GM23338 (cell line): ENCODE results near the gene LAMA1. TPM values are rescaled to one million over a fixed set of nuclear protein-coding genes. Genes with fewer than 3 reads are reported as not detected.
A peak's percentile ranks its signal among the peaks of the same experiment; 100 is the strongest.

Experiments
- ATAC-seq: fragments of 200-7000 bp; cut with Tn5 transposase; 3 replicates; pipeline ENCODE4 v1.9.1; 2020
- DNase-seq: peaks from one replicate; pipeline ENCODE4 v3.0.0-alpha.2; 2015; ENCODE audit warnings: low spot score
- H2AFZ ChIP-seq: fragments of 200-600 bp; sonication (generic); 2 replicates; pipeline ENCODE4 v1.8.0; 2016; ENCODE audit warnings: antibody characterized with exemption, mild to moderate bottlenecking, moderate library complexity
- H3F3A ChIP-seq: fragments of 200-600 bp; sonication (generic); replicated peaks from 2 replicates; pipeline ENCODE4 v1.8.0; 2017; ENCODE audit warnings: antibody characterized with exemption, mixed run types, low read depth
- H3K27ac ChIP-seq: fragments of 200-600 bp; sonication (generic); 2 replicates; pipeline ENCODE4 v1.6.1; 2016; ENCODE audit warnings: low read depth
- H3K27me3 ChIP-seq: fragments of 200-600 bp; sonication (generic); 2 replicates; pipeline ENCODE4 v1.8.0; 2016; ENCODE audit warnings: mild to moderate bottlenecking, mixed run types, moderate library complexity; ENCODE audit not compliant: insufficient read depth
- H3K36me3 ChIP-seq: fragments of 200-600 bp; sonication (generic); 2 replicates; pipeline ENCODE4 v1.8.0; 2016; ENCODE audit warnings: mild to moderate bottlenecking; ENCODE audit not compliant: insufficient read depth
- H3K4me1 ChIP-seq: fragments of 200-600 bp; sonication (generic); 2 replicates; pipeline ENCODE4 v1.8.0; 2016; ENCODE audit warnings: mild to moderate bottlenecking, moderate library complexity; ENCODE audit not compliant: insufficient read depth
- H3K4me2 ChIP-seq: fragments of 200-600 bp; sonication (generic); 2 replicates; pipeline ENCODE4 v1.7.1; 2017; ENCODE audit warnings: mixed run types
- H3K4me3 ChIP-seq: fragments of 200-600 bp; sonication (generic); 2 replicates; pipeline ENCODE4 v1.6.1; 2016; ENCODE audit warnings: mixed run types
- H3K79me2 ChIP-seq: fragments of 200-600 bp; sonication (generic); replicated peaks from 2 replicates; pipeline ENCODE4 v1.8.0; 2017; ENCODE audit warnings: mild to moderate bottlenecking; ENCODE audit not compliant: insufficient read depth
- H3K9me2 ChIP-seq: fragments of 200-600 bp; sonication (generic); 2 replicates; pipeline ENCODE4 v1.8.0; 2017; ENCODE audit not compliant: insufficient read depth
- H4K20me1 ChIP-seq: fragments of 200-600 bp; sonication (generic); replicated peaks from 2 replicates; pipeline ENCODE4 v1.8.0; 2017; ENCODE audit warnings: mild to moderate bottlenecking; ENCODE audit not compliant: insufficient read depth
- H3K27ac Mint-ChIP-seq: 2 replicates; pipeline ENCODE4 v1.8.0; 2020; ENCODE audit warnings: inconsistent platforms, mild to moderate bottlenecking, moderate library complexity, mixed read lengths
- H3K27me3 Mint-ChIP-seq: 3 replicates; pipeline ENCODE4 v1.8.0; 2022; ENCODE audit warnings: low read depth, mild to moderate bottlenecking, moderate library complexity, mixed read lengths, inconsistent platforms; ENCODE audit not compliant: insufficient read depth, poor library complexity
- H3K36me3 Mint-ChIP-seq: 3 replicates; pipeline ENCODE4 v1.8.0; 2021; ENCODE audit warnings: low read depth, mild to moderate bottlenecking, inconsistent platforms, moderate library complexity, mixed read lengths
- H3K4me1 Mint-ChIP-seq: 3 replicates; pipeline ENCODE4 v1.8.0; 2020; ENCODE audit warnings: mild to moderate bottlenecking, inconsistent platforms, mixed read lengths
- H3K4me3 Mint-ChIP-seq: 3 replicates; pipeline ENCODE4 v1.8.0; 2021; ENCODE audit warnings: moderate library complexity, mild to moderate bottlenecking, inconsistent platforms, mixed read lengths
- H3K9me3 Mint-ChIP-seq: 3 replicates; pipeline ENCODE4 v1.8.0; 2020; ENCODE audit warnings: moderate library complexity, mild to moderate bottlenecking, inconsistent platforms, mixed read lengths
- CREB1 ChIP-seq: fragments of 250-450 bp; sonication (Bioruptor Pico); IDR thresholded peaks from 2 replicates; pipeline ENCODE4 v1.5.0; 2020; ENCODE audit warnings: low read depth, mild to moderate bottlenecking, moderate library complexity
- EZH2 ChIP-seq: fragments of 200-600 bp; sonication (generic); IDR thresholded peaks from one replicate; pipeline ENCODE4 v1.8.0; 2017; ENCODE audit warnings: antibody characterized with exemption, mild to moderate bottlenecking, low read depth; ENCODE audit not compliant: unreplicated experiment
- EZH2phosphoT487 ChIP-seq: fragments of 200-600 bp; sonication (generic); IDR thresholded peaks from one replicate; pipeline ENCODE4 v1.8.1; 2018; ENCODE audit warnings: antibody characterized with exemption; ENCODE audit not compliant: unreplicated experiment
- JUNB ChIP-seq: IDR thresholded peaks from one replicate; pipeline ENCODE4 v1.6.1; 2016; ENCODE audit warnings: antibody characterized with exemption; ENCODE audit not compliant: unreplicated experiment
- NANOG ChIP-seq: IDR thresholded peaks from 2 replicates; pipeline ENCODE4 v1.6.1; 2016; ENCODE audit warnings: antibody characterized with exemption, borderline replicate concordance
- POLR2AphosphoS5 ChIP-seq: IDR thresholded peaks from 2 replicates; pipeline ENCODE4 v1.6.1; 2016; ENCODE audit warnings: antibody characterized with exemption, low read depth
- STAT1 ChIP-seq: IDR thresholded peaks from one replicate; pipeline ENCODE4 v1.6.1; 2016; ENCODE audit warnings: antibody characterized with exemption; ENCODE audit not compliant: unreplicated experiment
- ZNF114 ChIP-seq: fragments of 250-450 bp; sonication (Bioruptor Pico); IDR thresholded peaks from 2 replicates; pipeline ENCODE4 v1.5.0; 2020; ENCODE audit warnings: mild to moderate bottlenecking, moderate library complexity
- ZNF331 ChIP-seq: fragments of 250-450 bp; sonication (Bioruptor Pico); IDR thresholded peaks from 2 replicates; pipeline ENCODE4 v1.5.0; 2020; ENCODE audit warnings: low read depth, mild to moderate bottlenecking, moderate library complexity
- polyA plus RNA-seq: library from polyadenylated mRNA; unstranded; fragments of >200 nt; fragmentation: Nextera tagmentation; extraction: Ambion mirVana; gene quantifications from 2 replicates; pipeline ENCODE4 v1.2.1, GENCODE V29; 2016
- total RNA-seq: library from RNA; depleted of rRNA; stranded (reverse); fragments of >200 nt; shearing (Covaris generic); gene quantifications from 2 replicates; pipeline ENCODE4 v1.2.3, GENCODE V29; 2014
- TF ChIP-seq, protein P1 (sequence below): IDR thresholded peaks from 2 replicates; pipeline ENCODE4 v1.6.1; 2016; ENCODE audit warnings: antibody characterized with exemption
- TF ChIP-seq, protein P2 (sequence below): fragments of 250-450 bp; sonication (Bioruptor Pico); IDR thresholded peaks from 2 replicates; pipeline ENCODE4 v1.5.0; 2020; ENCODE audit warnings: mild to moderate bottlenecking, moderate library complexity
- TF ChIP-seq, protein P3 (sequence below): IDR thresholded peaks from one replicate; pipeline ENCODE4 v1.6.1; 2018; ENCODE audit warnings: antibody characterized with exemption; ENCODE audit not compliant: unreplicated experiment
- TF ChIP-seq, protein P4 (sequence below), 2 experiments: fragments of 200-600 bp in 1 of 2; sonication (generic) in 1 of 2; conservative IDR thresholded peaks; 2 replicates each; pipeline versions ENCODE4 v1.5.1 to v1.6.1; 2016 to 2017; ENCODE audit warnings: antibody characterized with exemption in 2 of 2, low read depth in 2 of 2, mild to moderate bottlenecking in 2 of 2, moderate library complexity in 1 of 2

Gene LAMA1
- total and polyA plus RNA-seq, 2 experiments from 2014 or later, result 14.8 to 52.3 TPM

DNA sequence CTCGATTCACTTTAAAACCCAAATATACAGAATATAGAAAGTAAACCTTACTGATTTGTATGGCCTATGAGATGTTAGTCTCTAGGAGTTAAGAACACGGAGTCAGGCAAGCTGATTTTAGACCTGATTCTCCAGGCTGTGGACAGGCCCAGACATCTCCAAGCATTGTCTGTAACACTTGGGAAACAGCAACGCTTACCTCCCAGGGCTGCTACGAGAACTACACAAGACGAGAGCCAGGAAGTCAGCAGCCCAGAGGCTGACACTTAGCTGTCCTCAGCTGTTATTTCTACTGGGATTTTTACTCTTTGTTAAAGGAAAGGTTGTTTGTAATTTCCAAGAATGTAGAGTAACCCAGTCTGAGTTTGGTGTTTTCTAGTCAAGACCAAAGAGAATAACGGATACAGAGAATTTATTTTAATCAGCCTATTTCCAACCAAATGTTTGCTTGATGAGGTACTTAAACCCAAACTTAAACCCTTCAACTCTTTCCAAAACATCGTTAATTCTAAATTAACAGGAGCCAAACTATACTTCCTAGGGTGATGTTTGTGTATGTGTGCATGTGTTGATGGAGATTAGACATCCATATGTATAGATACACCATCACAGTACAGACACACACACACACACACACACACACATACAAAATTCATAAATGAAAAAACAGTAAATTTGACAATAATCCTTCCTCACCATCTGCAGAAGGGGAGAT, 123.4 kb downstream of the LAMA1 start:
- Mint-ChIP-seq H3K27me3 (no peaks in the 10 kb centered on the region), H3K27ac (peak overlapping the region; percentile 87), H3K4me3 (no peak overlapping the region), H3K9me3 (no peaks in the 10 kb centered on the region), H3K36me3 (peaks cover 27% of the 10 kb centered on the region), H3K4me1 (peaks cover 3% of the 10 kb centered on the region; the same call in 1 of the 3 replicates)
- Histone ChIP-seq H3K4me2 (no peak overlapping the region), H3K9me2 (no peaks in the 10 kb centered on the region), H2AFZ (no peak overlapping the region), H3K4me3 (no peak overlapping the region), H3K27me3 (no peaks in the 10 kb centered on the region), H3K27ac (no peak overlapping the region), H3K79me2 (no peaks in the 10 kb centered on the region), H3K36me3 (peaks cover 13% of the 10 kb centered on the region; the same call in 1 of the 2 replicates), H4K20me1 (no peaks in the 10 kb centered on the region), H3K4me1 (no peaks in the 10 kb centered on the region), H3F3A (no peaks in the 10 kb centered on the region)
- TF ChIP-seq ZNF331 (CRISPR knock-in tag) (no peak), CREB1 (CRISPR knock-in tag) (no peak), POLR2AphosphoS5 (no peak), EZH2 (no peak), NANOG (no peak), EZH2phosphoT487 (no peak), JUNB (no peak), ZNF114 (CRISPR knock-in tag) (no peak), STAT1 (no peak)
- TF ChIP-seq, protein P1, sequence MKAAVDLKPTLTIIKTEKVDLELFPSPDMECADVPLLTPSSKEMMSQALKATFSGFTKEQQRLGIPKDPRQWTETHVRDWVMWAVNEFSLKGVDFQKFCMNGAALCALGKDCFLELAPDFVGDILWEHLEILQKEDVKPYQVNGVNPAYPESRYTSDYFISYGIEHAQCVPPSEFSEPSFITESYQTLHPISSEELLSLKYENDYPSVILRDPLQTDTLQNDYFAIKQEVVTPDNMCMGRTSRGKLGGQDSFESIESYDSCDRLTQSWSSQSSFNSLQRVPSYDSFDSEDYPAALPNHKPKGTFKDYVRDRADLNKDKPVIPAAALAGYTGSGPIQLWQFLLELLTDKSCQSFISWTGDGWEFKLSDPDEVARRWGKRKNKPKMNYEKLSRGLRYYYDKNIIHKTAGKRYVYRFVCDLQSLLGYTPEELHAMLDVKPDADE, result no peak
- TF ChIP-seq, protein P2, sequence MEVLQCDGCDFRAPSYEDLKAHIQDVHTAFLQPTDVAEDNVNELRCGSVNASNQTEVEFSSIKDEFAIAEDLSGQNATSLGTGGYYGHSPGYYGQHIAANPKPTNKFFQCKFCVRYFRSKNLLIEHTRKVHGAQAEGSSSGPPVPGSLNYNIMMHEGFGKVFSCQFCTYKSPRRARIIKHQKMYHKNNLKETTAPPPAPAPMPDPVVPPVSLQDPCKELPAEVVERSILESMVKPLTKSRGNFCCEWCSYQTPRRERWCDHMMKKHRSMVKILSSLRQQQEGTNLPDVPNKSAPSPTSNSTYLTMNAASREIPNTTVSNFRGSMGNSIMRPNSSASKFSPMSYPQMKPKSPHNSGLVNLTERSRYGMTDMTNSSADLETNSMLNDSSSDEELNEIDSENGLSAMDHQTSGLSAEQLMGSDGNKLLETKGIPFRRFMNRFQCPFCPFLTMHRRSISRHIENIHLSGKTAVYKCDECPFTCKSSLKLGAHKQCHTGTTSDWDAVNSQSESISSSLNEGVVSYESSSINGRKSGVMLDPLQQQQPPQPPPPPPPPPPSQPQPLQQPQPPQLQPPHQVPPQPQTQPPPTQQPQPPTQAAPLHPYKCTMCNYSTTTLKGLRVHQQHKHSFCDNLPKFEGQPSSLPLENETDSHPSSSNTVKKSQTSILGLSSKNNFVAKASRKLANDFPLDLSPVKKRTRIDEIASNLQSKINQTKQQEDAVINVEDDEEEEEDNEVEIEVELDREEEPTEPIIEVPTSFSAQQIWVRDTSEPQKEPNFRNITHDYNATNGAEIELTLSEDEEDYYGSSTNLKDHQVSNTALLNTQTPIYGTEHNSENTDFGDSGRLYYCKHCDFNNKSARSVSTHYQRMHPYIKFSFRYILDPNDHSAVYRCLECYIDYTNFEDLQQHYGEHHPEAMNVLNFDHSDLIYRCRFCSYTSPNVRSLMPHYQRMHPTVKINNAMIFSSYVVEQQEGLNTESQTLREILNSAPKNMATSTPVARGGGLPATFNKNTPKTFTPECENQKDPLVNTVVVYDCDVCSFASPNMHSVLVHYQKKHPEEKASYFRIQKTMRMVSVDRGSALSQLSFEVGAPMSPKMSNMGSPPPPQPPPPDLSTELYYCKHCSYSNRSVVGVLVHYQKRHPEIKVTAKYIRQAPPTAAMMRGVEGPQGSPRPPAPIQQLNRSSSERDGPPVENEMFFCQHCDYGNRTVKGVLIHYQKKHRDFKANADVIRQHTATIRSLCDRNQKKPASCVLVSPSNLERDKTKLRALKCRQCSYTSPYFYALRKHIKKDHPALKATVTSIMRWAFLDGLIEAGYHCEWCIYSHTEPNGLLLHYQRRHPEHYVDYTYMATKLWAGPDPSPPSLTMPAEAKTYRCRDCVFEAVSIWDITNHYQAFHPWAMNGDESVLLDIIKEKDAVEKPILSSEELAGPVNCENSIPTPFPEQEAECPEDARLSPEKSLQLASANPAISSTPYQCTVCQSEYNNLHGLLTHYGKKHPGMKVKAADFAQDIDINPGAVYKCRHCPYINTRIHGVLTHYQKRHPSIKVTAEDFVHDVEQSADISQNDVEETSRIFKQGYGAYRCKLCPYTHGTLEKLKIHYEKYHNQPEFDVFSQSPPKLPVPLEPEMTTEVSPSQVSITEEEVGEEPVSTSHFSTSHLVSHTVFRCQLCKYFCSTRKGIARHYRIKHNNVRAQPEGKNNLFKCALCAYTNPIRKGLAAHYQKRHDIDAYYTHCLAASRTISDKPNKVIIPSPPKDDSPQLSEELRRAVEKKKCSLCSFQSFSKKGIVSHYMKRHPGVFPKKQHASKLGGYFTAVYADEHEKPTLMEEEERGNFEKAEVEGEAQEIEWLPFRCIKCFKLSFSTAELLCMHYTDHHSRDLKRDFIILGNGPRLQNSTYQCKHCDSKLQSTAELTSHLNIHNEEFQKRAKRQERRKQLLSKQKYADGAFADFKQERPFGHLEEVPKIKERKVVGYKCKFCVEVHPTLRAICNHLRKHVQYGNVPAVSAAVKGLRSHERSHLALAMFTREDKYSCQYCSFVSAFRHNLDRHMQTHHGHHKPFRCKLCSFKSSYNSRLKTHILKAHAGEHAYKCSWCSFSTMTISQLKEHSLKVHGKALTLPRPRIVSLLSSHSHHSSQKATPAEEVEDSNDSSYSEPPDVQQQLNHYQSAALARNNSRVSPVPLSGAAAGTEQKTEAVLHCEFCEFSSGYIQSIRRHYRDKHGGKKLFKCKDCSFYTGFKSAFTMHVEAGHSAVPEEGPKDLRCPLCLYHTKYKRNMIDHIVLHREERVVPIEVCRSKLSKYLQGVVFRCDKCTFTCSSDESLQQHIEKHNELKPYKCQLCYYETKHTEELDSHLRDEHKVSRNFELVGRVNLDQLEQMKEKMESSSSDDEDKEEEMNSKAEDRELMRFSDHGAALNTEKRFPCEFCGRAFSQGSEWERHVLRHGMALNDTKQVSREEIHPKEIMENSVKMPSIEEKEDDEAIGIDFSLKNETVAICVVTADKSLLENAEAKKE (CRISPR knock-in tag), result no peak
- TF ChIP-seq, protein P3, sequence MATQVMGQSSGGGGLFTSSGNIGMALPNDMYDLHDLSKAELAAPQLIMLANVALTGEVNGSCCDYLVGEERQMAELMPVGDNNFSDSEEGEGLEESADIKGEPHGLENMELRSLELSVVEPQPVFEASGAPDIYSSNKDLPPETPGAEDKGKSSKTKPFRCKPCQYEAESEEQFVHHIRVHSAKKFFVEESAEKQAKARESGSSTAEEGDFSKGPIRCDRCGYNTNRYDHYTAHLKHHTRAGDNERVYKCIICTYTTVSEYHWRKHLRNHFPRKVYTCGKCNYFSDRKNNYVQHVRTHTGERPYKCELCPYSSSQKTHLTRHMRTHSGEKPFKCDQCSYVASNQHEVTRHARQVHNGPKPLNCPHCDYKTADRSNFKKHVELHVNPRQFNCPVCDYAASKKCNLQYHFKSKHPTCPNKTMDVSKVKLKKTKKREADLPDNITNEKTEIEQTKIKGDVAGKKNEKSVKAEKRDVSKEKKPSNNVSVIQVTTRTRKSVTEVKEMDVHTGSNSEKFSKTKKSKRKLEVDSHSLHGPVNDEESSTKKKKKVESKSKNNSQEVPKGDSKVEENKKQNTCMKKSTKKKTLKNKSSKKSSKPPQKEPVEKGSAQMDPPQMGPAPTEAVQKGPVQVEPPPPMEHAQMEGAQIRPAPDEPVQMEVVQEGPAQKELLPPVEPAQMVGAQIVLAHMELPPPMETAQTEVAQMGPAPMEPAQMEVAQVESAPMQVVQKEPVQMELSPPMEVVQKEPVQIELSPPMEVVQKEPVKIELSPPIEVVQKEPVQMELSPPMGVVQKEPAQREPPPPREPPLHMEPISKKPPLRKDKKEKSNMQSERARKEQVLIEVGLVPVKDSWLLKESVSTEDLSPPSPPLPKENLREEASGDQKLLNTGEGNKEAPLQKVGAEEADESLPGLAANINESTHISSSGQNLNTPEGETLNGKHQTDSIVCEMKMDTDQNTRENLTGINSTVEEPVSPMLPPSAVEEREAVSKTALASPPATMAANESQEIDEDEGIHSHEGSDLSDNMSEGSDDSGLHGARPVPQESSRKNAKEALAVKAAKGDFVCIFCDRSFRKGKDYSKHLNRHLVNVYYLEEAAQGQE, result no peak
- TF ChIP-seq, protein P4, sequence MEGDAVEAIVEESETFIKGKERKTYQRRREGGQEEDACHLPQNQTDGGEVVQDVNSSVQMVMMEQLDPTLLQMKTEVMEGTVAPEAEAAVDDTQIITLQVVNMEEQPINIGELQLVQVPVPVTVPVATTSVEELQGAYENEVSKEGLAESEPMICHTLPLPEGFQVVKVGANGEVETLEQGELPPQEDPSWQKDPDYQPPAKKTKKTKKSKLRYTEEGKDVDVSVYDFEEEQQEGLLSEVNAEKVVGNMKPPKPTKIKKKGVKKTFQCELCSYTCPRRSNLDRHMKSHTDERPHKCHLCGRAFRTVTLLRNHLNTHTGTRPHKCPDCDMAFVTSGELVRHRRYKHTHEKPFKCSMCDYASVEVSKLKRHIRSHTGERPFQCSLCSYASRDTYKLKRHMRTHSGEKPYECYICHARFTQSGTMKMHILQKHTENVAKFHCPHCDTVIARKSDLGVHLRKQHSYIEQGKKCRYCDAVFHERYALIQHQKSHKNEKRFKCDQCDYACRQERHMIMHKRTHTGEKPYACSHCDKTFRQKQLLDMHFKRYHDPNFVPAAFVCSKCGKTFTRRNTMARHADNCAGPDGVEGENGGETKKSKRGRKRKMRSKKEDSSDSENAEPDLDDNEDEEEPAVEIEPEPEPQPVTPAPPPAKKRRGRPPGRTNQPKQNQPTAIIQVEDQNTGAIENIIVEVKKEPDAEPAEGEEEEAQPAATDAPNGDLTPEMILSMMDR (conservative IDR thresholded peaks at IDR 0.05; ENCODE audit: low read depth in 2 of 2), result no peak
- no peak for DNase-seq
- ATAC-seq, result peak; percentile 40; the same call in 2 of the 3 replicates
